Endothelial cell of umbilical vein (primary cell): ENCODE data around the gene VTA1.
"Not testable (repeated sequence)": the region's sequence is repeated elsewhere in the genome, so short reads cannot be mapped to it uniquely, and the experiment has no call there.

Source experiments
- CTCF ChIP-seq, 2 donors: IDR thresholded peaks; 1 replicate in 1 of 2; 2 replicates in 1 of 2; pipeline ENCODE4 v1.5.1; 2011; ENCODE audit warnings: low read length in 2 of 2, mild to moderate bottlenecking in 2 of 2, moderate library complexity in 2 of 2, control low read depth in 1 of 2, inconsistent platforms in 1 of 2, low read depth in 1 of 2; ENCODE audit not compliant: insufficient read depth in 1 of 2; ENCODE audit errors: extremely low read depth in 1 of 2
- EZH2 ChIP-seq: IDR thresholded peaks from 2 replicates; pipeline ENCODE4 v1.6.1; 2012; ENCODE audit warnings: borderline replicate concordance, low read depth, mild to moderate bottlenecking, moderate library complexity, low read length, inconsistent platforms; ENCODE audit not compliant: severe bottlenecking
- JUN ChIP-seq: IDR thresholded peaks from 2 replicates; pipeline ENCODE4 v1.6.1; 2011; ENCODE audit warnings: borderline replicate concordance, low read depth; ENCODE audit not compliant: insufficient read length, insufficient read depth
- MAX ChIP-seq: IDR thresholded peaks from 2 replicates; pipeline ENCODE4 v1.6.1; 2011; ENCODE audit not compliant: insufficient read depth, insufficient read length

GRCh38 chr6:142104820-142105219 lies 42.2 kb upstream of the VTA1 start:
- TF ChIP-seq CTCF (IDR thresholded peaks at IDR 0.05; ENCODE audit: extremely low read depth in 1 of 2, insufficient read depth in 1 of 2, low read depth in 1 of 2, low read length in 2 of 2); MAX; EZH2; JUN: not testable (repeated sequence)
